Type B pancreatic cell (in vitro differentiated cells): ENCODE results near the gene HACE1. TPM values are rescaled to one million over a fixed set of nuclear protein-coding genes. Genes with fewer than 3 reads are reported as not detected.

Source experiments
- DNase-seq: peaks from one replicate; pipeline ENCODE4 v3.0.0; 2021; ENCODE audit warnings: mixed read lengths; ENCODE audit not compliant: unreplicated experiment; ENCODE audit errors: extremely low spot score
- H3K27ac Mint-ChIP-seq: 2 replicates; pipeline ENCODE4 v1.8.0; 2021; ENCODE audit warnings: mild to moderate bottlenecking, mixed read lengths
- H3K27me3 Mint-ChIP-seq: 2 replicates; pipeline ENCODE4 v1.8.0; 2021; ENCODE audit warnings: mixed read lengths
- H3K36me3 Mint-ChIP-seq: 2 replicates; pipeline ENCODE4 v1.8.0; 2021; ENCODE audit warnings: mixed read lengths
- H3K4me1 Mint-ChIP-seq: one replicate; pipeline ENCODE4 v1.8.0; 2021; ENCODE audit warnings: mixed read lengths; ENCODE audit not compliant: unreplicated experiment
- H3K4me3 Mint-ChIP-seq: 2 replicates; pipeline ENCODE4 v1.8.0; 2021; ENCODE audit warnings: mild to moderate bottlenecking, mixed read lengths
- H3K9me3 Mint-ChIP-seq: 2 replicates; pipeline ENCODE4 v1.8.0; 2021; ENCODE audit warnings: mixed read lengths
- CTCF ChIP-seq: fragments of 200-600 bp; sonication (generic); conservative IDR thresholded peaks from 2 replicates; pipeline ENCODE4 v1.5.0; 2021; ENCODE audit warnings: antibody characterized with exemption, mild to moderate bottlenecking
- total RNA-seq: library from RNA; stranded (reverse); gene quantifications from 2 replicates; pipeline ENCODE4 v1.2.1, GENCODE V29; 2021; ENCODE audit warnings: low replicate concordance

The HACE1 gene
- total RNA-seq, 1 donor from 2014 or later, result 18.5 TPM

- TF ChIP-seq CTCF, result no peak
Measured at GRCh38 chr6:104688283-104688969, 171.3 kb downstream of the HACE1 start.

GRCh38 chr6:104686550-104687175, 173.1 kb downstream of the HACE1 start:
- H3K9me3 Mint-ChIP-seq, result peaks cover 5% of the 10 kb centered on the region
- H3K27me3 Mint-ChIP-seq, result peaks cover 11% of the 10 kb centered on the region
- no peak for TF ChIP-seq CTCF
- H3K4me3 Mint-ChIP-seq, result peak overlapping the region; percentile 52
- peaks cover 51% of the 10 kb centered on the region for H3K4me1 Mint-ChIP-seq
- no peaks in the 10 kb centered on the region for H3K36me3 Mint-ChIP-seq
- no peak for DNase-seq
- H3K27ac Mint-ChIP-seq, result peak overlapping the region; percentile 2

More at GRCh38 chr6:104688283-104688969, 171.3 kb downstream of the HACE1 start:
- peaks cover 8% of the 10 kb centered on the region for H3K27me3 Mint-ChIP-seq
- no peaks in the 10 kb centered on the region for H3K36me3 Mint-ChIP-seq
- H3K27ac Mint-ChIP-seq, result no peak overlapping the region
- peak overlapping the region; percentile 10 for H3K4me3 Mint-ChIP-seq
- peaks cover 5% of the 10 kb centered on the region for H3K9me3 Mint-ChIP-seq
- H3K4me1 Mint-ChIP-seq, result peaks cover 53% of the 10 kb centered on the region
- DNase-seq, result no peak

- TF ChIP-seq CTCF, result no peak
- Mint-ChIP-seq H3K27me3 (peaks cover 11% of the 10 kb centered on the region), H3K4me1 (peaks cover 56% of the 10 kb centered on the region), H3K36me3 (no peaks in the 10 kb centered on the region), H3K9me3 (peaks cover 5% of the 10 kb centered on the region), H3K4me3 (no peak overlapping the region), H3K27ac (no peak overlapping the region)
- DNase-seq, result no peak
Measured at GRCh38 chr6:104685871-104686549, 173.7 kb downstream of the HACE1 start.

GRCh38 chr6:104684911-104685415, 174.8 kb downstream of the HACE1 start:
- Mint-ChIP-seq H3K4me1 (peaks cover 56% of the 10 kb centered on the region), H3K27me3 (peaks cover 11% of the 10 kb centered on the region), H3K9me3 (no peaks in the 10 kb centered on the region), H3K27ac (no peak overlapping the region), H3K4me3 (no peak overlapping the region), H3K36me3 (no peaks in the 10 kb centered on the region)
- DNase-seq, result no peak
- TF ChIP-seq CTCF, result no peak

GRCh38 chr6:104683809-104684208, 175.9 kb downstream of the HACE1 start:
- H3K36me3 Mint-ChIP-seq, result no peaks in the 10 kb centered on the region
- no peak overlapping the region for H3K4me3 Mint-ChIP-seq
- H3K9me3 Mint-ChIP-seq, result no peaks in the 10 kb centered on the region
- no peak for DNase-seq
- no peak overlapping the region for H3K27ac Mint-ChIP-seq
- peaks cover 53% of the 10 kb centered on the region for H3K4me1 Mint-ChIP-seq
- no peak for TF ChIP-seq CTCF
- peaks cover 11% of the 10 kb centered on the region for H3K27me3 Mint-ChIP-seq
